Measurements from ENCODE around the gene ELF4.
A peak's percentile ranks its signal among the peaks of the same experiment; 100 is the strongest.
"Not testable (repeated sequence)": the region's sequence is repeated elsewhere in the genome, so short reads cannot be mapped to it uniquely, and the experiment has no call there.

The ELF4 gene

DNA sequence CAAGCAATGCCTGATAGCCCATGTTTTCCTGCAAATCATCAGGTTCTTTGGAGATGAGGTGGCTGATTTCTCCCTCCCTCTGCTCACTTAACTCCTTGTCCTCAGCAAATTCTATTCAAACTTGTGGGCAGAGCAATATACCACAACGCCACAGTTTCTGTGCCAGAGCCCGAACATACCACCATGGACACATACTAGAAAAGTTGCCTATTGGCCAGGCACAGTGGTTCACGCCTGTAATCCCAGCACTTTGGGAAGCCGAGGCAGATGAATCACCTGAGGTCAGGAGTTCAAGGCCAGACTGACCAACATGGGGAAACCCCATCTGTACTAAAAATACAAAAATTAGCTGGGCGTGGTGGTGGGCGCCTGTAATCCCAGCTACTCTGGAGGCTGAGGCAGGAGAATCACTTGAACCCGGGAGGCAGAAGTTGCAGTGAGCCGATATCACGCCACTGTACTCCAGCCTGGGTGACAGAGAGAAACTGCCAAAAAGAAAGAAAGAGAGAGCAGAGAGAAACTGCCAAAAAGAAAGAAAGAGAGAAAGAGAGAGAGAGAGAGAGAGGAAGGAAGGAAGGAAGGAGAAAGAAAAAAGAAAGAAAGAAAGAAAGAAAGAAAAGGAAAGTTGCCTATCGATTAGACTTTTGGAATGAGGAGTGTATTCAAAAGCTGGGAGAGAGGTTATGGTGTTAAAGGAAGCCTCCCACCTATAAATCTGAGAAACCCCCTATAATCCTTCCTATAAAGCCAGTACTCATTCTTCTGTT lies 5.0 kb upstream of the ELF4 start:
- not testable (repeated sequence) for DNase-seq (ENCODE audit: extremely low read depth in 1 of 2, low read depth in 1 of 2)

DNA sequence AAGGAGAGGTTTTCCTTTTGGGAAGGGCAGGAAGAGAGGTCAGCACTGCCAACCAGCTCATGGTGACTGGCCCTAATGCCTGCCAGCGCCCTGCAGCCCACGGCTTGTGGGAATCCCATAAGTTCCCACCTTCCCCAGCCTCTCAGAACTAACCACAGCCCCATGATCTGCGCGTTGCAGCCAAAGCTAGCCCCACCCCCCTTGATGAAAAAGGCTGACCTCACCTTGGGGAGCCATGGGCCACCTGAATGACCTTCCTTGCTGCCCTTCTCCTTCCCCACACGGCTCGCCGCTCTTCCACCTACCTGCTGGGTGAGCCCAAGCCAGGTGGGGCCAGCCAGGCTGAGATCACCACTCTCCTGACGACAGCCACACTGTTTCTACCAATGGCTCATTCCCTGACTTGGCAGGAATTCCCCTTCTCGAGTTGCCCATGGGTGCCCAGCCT lies 3.9 kb upstream of the ELF4 start:
- no peak for DNase-seq (ENCODE audit: extremely low read depth in 1 of 2, low read depth in 1 of 2)

DNA sequence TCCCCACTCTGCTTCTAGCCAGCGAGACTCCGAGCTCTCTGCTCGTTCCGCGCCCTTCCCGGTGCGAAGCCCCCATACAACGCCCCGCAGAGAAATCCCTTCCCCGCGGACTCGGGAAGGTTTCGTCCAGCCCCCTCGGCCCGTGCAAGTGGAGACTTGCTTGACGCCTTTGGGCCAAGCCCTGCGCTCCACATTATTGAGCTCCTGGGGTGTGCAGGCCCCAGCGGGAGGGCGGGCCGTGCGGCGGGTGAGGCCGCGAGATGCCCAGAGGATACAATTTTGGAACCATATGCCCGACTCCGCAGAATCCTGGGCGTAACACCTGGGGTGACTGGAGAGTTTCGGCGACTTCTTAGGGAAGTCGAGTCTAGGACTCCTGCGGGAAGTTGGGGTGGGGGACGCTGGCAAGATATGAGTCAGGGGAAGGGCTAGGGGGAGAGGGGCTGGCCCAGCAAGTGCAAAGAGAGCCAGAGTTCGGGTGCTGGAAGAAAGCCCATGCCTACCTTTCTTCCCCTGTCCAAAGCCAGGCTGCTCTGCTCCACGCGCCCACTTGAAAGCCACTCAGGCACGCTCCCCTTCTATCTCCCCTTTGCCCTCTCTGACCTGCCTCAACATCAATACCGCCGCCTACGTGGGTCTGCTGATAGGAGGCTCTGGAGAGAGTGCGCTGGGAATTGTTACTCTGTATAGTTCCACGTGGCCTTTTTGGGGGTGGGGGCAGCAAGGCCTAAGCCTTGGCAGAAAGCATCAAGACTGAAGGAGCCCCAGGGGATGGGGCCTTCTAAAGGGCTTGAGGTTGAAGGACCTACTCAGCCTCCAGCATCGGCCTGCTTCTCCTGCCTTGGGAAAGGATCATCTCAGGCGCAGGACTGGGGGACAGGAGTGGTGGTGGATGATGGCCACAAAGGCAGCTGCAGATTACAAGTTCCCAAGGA lies 1.2 kb upstream of the ELF4 start:
- DNase-seq (ENCODE audit: extremely low read depth in 1 of 2, low read depth in 1 of 2): no peak

DNA sequence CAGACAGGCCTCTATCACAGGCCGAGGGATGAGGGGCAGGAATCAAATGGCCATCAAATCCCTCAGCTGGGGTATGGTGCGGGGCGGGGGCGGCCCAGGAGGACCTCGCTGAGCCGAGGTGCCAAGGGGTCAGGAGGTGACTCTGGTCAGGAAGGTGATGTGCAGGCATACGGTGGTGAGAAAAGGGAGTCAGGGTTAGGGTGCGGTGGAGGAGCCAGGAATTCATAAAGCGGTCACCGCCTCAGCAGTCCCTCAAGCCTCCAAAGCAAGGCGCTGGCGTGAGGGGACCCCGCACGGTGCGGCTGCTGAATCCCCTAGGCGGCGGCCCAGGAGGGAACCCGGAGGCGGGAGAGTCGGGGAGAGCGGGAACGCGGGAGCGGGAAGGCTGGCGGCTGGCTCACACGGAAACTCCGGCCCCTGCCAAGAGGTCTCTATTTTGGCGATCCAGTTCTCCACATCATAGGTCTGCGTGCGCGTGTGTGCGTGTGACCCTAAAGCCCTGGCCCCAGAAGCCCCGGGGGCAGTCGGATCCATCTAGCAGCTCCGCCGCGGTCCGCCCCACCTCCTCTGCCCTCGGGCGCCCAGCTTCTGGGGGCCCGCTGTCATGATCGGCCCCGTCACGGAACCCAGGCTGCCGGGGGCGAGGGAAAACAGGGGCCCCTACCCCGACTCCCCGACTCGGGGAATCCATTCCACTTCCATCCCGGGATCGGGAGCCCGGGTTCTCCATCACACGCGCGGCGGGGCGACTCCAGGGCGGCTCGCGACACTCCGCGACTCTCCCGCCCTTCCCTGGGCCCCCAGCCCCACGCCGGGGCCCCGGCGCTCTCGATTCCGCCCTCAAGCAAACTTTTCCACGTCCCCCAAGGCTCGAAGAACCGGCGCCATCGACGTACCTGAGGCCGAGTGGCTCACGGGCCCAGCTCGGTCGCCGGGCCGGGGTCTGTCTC lies 593 bp downstream of the ELF4 start:
- DNase-seq (ENCODE audit: extremely low read depth in 1 of 2, low read depth in 1 of 2): no peak

DNA sequence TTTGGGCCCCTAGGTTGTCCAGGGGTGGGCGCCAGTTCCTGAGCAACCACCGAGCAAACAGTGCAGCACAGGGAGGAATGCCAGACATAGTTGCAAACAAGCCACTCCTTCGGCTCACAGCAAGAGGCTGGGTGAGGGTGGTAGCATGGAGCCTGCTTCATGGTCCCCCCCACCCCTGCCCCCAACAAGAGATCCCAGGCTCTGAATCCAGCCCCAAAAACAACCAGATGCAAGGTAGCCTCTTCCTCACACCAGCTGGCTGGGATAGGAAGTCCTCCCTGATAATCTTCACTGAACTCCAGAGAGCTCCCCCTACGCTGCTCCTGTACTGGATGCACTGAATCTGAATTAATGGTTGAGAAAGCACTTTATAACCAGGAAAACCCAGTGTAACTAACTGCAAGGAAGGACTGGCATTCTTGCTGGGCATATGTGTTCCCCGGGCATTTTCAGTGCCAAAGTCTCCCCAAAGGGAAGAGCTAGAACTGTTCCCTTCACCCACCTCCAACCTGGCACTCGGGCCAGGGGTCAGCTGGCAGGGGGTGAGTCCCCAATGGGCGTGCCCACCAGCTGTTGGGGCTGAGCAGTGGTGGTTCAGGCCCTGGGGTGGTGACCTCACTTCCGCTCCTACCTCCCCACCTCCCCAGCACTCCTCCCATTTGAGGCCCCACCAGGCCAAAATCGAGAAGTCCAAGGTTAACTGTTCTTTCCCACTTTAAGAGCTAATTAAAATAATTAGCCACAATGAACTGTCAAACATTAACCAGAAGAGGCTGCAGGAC lies 1.5 kb downstream of the ELF4 start:
- no peak for DNase-seq (ENCODE audit: extremely low read depth in 1 of 2, low read depth in 1 of 2)

DNA sequence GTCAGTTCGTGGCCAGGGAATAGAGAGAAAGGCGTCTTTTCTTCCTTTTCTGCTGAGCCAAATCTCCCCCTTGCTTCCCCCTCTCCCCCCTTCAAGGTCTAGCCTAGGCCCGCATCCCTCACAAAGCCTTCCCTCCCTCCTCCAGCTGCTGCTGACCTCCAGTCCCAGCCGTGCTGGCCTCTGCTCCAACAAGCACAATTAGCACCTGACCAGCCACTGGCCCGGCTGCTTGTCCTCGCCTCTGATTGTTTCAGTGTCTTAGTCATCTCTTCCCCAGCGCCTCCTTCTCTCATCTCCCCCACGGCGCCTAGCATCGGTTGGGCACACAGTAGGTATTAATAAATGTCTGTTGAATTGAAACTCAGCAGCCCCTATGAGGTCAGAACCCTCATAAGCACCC lies 4.2 kb downstream of the ELF4 start:
- DNase-seq (ENCODE audit: extremely low read depth in 1 of 2, low read depth in 1 of 2): no peak

DNA sequence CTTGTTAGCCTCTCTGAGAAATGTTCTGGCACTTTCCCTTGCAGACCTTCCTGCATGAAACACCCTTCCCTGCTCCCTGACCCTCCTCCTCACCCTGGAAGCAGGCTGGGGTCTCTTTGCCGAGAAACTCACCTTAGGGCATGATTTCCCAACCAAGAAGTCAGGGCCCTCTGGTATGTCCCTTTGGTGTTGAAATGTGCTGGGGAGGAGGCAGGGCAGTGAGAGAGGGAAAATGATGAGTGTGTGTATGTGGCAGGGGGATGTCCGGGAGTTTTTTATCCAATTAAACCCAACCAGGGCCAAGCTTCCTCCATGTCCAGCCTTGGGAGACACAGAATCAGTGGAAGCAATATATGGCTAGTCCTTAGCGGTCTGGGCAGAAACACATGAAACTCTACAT lies 5.1 kb downstream of the ELF4 start:
- no peak for DNase-seq (ENCODE audit: extremely low read depth in 1 of 2, low read depth in 1 of 2)

DNA sequence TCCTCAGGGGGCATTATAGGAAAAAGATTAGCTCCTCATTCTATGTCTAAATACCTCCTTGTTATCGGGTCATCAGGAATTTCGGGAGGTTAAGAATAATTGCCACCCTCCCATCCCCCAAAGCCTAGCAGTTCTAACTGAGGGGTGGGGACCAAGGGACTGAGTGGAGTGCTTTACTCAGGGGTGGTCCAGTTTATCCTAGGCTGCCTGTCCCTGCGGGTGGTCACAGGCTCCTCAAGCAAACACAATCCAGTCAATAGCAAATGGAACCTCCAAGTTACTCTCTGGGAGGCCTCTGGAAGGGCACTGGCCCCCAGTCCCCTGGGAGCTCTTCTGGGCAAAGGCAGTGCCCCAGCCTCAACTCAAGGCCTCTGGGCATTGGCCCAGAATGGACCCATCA lies 6.7 kb downstream of the ELF4 start:
- no peak for DNase-seq (ENCODE audit: extremely low read depth in 1 of 2, low read depth in 1 of 2)

DNA sequence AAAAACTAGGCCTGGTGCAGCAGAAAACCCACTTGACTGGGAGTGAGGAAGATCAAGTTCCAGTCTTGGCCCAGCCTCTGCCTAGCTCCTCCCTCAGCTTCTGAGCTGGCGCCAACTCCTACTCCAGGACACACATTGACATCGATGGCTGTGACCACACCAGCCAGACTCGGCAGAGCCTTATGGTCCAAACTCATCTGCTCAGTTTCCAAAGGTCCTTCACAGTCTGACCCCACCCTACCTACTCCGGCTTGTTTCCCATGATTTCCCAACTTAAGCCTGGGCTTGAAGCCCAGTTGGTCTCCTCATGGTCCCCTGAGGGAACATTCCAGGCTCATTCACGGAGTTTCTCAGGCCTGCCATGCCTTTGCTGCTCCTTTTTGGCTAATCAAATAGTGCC lies 10.1 kb downstream of the ELF4 start:
- DNase-seq (ENCODE audit: extremely low read depth in 1 of 2, low read depth in 1 of 2): no peak

DNA sequence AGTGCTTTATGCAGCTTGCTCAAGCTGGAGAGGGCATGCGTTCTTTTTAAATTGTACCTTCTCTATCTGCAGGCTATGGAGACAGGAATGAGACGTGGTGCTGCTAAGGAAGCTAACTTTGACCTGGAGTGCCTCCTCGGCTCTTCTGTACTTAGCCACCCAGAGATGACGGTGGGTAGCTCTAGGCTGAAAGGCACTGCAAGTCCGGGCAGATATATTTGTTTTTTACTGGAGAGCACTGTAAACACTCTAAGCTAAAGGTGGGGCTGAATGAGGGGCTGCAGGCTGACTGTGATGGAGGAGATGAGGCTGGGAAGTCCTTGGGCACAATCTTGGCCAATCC lies 12.1 kb downstream of the ELF4 start:
- DNase-seq (ENCODE audit: extremely low read depth in 1 of 2, low read depth in 1 of 2): no peak

DNA sequence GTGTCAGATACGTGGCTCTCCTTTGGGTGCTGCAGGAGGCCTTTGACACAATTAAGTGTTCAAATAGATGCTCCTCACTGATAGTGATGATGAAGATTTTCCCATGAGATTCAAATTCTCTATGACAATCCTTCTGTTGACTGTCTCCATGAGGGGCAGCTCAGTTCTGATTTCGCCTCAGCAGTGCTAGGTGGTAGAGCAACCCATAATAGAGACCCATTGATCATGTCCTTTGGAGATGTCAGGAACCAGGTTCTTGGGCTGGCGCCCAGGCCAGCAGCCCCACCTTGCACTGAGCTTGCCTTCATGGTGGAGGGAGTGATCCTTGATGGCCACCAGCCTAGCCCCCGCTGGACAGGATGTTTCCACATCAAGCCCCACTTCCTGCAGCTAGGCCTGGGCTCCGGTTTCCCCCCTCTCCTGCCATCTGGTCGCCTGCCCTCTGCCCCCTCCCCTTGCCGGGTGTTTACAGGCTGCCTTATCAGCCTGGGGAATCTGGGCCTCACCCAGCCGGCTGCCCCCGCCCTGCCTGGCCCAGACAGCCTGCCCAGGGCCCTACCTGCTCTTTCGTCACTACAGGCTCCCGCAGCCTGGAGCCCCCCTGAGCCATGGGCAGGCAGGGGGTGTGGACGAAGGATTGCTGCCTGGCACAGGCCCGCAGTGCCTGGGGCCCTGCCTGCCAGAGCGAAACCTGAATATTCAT lies 12.6 kb downstream of the ELF4 start:
- DNase-seq (ENCODE audit: extremely low read depth in 1 of 2, low read depth in 1 of 2): no peak

DNA sequence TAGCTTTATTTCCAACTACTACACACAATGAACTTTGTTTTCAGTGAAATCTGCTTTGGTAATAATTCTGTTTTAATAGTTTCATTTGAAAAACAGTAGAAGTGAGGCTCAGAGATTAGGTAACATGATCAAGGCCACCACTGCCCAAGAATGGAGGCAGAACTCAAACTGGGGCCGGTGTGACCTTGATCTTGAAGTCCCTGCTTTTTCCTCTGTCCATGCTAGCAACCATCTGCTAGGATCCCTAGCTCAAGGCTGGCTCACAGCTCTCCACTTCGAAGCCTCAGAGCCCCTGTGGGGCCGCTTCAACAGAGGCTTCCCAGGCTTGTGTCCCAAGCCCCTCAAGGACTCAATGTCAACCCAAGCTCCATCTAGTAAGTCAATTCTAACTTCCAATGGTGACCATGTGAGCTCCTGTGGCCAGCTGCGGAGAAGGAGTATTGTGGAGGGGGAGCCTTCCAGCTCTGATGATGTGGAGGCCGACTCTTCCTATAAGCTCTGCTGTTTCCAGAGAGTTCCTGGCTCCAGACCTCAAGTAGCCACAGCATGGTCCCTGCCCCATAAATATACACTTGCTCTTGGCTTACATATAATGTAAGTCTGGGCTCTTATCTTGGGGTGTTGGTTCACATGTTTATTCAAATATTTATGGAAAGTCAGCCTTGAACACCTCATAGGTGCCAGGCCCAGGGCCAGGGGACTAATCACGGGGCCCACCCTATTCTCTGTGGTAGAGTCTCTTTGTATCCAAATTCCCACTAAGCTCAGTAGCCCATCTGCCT lies 14.9 kb downstream of the ELF4 start:
- no peak for DNase-seq (ENCODE audit: extremely low read depth in 1 of 2, low read depth in 1 of 2)

DNA sequence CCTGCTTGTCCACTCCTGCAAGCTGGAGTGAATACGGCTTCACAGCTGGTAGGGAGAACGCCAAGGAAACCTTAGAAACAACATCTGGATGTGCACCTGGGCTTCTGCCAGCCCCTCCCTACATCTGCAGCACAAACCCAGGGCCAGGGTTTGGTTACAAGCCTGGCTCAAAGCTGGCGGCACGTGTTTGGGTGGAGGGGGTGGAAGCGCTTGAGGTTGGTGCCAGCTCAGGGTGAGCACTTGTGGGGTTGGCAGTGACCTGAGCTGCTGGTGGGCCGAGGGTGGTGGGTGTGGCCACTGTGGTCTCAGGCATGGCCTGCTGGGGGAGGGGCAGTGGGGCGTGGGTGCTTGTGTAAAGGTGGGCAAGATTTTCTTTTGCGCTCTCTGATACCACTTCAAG lies 15.6 kb downstream of the ELF4 start:
- no peak for DNase-seq (ENCODE audit: extremely low read depth in 1 of 2, low read depth in 1 of 2)

DNA sequence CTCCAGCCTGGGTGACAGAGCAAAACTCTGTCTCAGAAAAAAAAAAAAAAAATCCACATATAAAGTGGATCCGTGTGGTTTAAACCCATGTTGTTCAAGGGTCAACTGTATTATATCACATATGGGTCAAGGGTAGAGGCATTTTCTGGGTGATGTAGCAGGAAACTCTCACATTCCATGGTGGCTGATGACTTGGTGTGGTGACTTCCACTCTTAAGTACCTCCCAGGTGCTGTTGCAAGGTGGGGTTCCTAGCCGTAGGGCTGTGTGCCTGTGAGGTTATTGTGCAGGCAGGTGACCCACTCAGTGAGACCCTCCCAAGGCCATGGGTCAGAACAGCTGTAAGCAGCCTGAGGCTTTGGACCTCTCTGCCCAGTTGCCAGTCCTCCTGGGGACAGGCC lies 17.0 kb downstream of the ELF4 start:
- DNase-seq (ENCODE audit: extremely low read depth in 1 of 2, low read depth in 1 of 2): no peak

DNA sequence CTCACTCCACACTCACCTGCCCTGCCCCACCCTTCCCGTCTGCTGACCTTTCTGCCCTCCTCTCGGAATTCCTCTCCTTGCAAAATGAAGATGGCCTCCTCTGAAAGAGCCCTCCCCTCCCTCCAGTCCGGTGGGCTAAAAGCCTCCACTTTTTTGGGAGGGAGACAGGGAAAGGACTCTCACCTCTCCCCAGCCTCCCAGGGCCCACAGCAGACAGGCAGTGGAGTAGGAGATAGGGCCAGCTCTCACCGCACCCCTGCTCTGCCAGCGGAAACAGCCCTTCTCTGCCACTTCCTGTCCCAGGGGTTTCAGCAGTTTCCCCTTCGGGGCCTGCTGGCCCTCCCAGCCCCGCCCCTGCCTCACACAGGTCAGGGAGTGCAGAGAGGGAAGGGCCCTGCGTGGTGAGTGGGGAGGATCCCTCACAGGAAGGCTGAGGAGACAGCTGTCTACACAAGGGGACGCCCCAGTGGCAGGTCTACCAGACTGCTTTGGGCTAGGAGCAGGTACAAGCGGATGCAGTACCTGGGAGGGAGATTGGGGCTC lies 18.2 kb downstream of the ELF4 start:
- peak; percentile 62 to 67 for DNase-seq (ENCODE audit: extremely low read depth in 1 of 2, low read depth in 1 of 2)

DNA sequence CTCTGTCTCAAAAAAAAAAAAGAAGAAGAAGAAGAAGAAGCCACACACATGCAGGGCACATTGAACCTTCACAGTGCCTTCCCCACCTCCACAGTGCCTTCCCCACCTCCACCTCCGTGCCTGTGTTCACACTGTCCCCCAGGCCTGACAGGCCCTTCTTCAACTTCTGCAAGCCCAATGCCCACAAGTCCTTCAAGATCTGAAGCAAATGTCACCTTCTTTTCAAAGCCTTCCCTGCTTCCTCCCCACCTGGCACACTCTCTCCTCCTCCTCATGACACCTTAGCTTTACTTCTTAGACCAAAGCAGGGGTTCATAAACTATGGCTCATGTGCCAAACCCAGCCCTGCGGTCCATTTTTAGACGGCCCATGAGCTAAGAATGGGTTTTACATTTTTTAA lies 19.9 kb downstream of the ELF4 start:
- DNase-seq (ENCODE audit: extremely low read depth in 1 of 2, low read depth in 1 of 2): no peak

DNA sequence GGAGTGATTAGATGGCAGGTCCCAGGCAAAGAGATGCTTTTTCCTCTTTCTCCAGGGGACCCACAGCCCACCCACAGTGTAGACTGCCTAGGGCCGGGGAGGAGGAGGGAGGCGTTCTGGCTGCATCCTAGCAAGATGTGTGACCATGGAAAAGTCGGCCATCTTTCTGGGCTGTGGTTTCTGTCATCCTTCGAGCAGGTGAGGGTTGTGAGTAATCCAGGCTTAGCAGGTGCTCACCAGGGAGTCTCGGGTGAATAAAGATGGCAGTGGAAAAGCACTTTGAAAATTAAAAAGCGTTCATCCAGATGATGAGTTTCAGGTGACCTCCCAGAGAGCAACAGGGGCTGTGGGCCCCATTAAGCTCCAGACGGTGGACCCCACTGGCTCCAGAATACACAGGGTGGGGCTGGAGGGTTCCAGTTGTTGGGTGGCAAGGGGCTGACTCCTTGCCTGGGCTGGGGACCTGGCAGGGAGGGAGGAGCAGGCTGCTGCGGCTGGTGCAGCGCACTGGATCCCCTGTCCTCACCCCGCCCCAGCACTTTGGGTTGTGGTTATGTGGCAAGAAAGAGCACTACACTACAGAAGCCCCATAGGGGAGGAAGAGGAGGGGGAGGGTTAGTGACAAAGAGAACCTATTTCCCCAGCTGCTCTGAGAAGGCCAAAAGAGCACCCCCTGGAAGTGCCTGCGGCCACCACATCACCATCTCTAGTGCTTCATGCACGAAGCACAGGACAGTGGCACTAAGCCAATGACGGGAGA lies 23.7 kb downstream of the ELF4 start:
- DNase-seq (ENCODE audit: extremely low read depth in 1 of 2, low read depth in 1 of 2): peak in 1 of 2 donors; percentile 37

Measured in activated CD8-positive, alpha-beta memory T cell treated with anti-CD3 and anti-CD28 coated beads for 1 hour (primary cell).